OCI-LY3 (cell line): ENCODE data around the gene ATP7A.

Experiments
- CTCF ChIP-seq: fragments of 200-600, 300-600 bp; sonication (generic); IDR thresholded peaks from 2 replicates; pipeline ENCODE4 v1.5.1; 2014; ENCODE audit warnings: antibody characterized with exemption, low read length, low read depth
- EZH2phosphoT487 ChIP-seq: fragments of 200-600 bp; shearing (Covaris generic); IDR thresholded peaks from 2 replicates; pipeline ENCODE4 v1.6.1; 2018; ENCODE audit warnings: antibody characterized with exemption, mixed run types, low read depth

- no peak for TF ChIP-seq CTCF
- TF ChIP-seq EZH2phosphoT487: no peak
These were observed 109.3 kb downstream of the ATP7A start for GRCh38 chrX:78019586-78020483.
